HG03457 (cell line): ENCODE measurements around the gene TP53BP1.
"Not testable (repeated sequence)": the region's sequence is repeated elsewhere in the genome, so short reads cannot be mapped to it uniquely, and the experiment has no call there.

ENCODE experiments used
- ATAC-seq: cut with Tn5 transposase; IDR thresholded peaks from one replicate; pipeline ENCODE4 v1.9.1; 2021; ENCODE audit warnings: moderate number of reproducible peaks; ENCODE audit not compliant: unreplicated experiment

TP53BP1 gene

DNA sequence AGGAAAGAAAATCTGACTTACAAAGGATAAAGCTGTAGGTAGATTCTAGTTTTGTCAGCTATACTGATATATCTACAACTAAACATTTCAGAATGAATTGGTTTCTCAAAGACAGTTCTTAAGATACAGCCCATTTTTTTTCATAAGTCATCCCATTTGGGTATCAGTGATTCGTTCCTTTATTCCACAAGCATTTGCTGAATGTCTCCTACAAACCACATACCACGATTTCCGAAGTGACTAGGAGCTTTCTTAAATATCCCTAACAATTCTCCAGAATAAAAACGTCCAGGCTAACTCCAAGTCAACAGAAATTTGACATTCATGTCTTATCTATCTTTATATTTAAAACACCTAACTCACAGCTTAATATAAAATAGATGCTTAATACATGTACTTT, 59.8 kb downstream of the TP53BP1 start:
- no peak for ATAC-seq

DNA sequence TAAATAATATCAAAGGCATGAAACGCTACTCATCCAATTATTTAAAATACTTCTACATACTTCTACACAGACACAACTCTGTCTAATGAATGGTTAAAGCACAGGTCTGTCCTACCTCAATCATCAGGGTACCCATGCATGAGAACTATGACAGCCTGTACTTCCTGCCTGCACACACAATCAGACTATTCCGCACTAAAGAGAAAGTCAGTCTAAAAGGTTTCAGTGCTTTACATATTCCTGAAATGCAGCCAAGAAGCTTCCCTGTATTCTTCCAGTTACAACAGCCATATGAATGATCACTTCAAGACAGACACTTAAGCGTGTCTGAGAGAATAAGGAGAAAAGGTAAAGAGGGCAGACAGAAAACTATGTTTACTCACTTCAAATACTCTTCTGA, 63.3 kb downstream of the TP53BP1 start:
- no peak for ATAC-seq

DNA sequence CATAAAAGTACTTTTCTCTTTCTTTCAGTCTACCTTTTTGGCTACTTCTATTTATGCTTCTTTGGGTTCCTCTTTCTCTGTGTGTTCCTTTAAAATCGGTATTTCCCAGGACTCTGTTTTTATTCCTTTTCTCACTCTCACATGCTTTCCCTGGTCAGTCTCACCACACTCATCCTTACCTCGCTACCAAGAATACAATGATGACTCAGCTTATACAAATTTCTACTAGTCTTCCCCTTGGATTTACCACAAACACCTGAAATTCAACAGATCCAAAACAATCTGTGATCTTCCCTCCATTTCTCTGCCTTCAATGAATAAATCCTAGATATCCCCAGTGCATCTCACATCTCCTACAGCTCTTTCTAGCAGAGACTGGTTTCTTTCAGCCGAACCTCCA, 69.2 kb downstream of the TP53BP1 start:
- no peak for ATAC-seq

DNA sequence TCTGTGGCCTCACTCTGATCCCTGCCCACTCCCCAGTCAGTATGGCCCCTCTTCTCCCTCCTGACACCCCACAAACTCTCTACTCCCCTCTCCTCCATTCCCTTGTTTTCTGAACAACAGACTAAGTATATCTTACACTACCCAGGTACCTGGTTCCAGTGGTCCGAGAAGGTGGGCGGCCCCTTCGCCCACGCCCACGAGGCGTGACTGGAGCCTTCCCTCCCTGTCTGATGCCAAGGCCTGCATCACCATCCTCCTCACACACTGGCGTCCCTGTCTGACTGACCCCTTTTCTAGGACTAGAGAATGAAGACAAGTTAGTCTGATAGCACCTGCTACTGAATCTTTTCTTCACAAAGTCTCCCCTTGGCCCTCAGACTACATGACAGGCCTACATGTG, 72.1 kb downstream of the TP53BP1 start:
- no peak for ATAC-seq

DNA sequence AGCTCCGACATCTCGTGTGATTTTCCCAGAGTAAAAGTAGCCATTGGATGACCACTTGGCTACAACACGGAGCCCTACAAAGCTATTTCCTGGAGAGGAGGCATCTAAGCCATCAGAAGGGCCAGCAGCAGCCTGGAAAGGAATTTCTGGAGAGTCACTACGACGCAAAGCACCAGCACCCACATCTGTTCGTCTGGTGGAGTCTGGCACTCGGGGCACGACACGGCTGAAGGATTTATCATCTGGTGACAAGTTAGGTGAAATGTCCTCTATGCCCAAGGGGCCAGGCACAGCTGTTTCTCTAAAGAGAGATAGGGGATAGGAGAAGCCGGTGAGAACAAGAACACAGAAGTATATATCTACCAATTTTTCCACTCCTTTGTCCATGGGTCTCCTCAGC, 72.5 kb downstream of the TP53BP1 start:
- no peak for ATAC-seq

DNA sequence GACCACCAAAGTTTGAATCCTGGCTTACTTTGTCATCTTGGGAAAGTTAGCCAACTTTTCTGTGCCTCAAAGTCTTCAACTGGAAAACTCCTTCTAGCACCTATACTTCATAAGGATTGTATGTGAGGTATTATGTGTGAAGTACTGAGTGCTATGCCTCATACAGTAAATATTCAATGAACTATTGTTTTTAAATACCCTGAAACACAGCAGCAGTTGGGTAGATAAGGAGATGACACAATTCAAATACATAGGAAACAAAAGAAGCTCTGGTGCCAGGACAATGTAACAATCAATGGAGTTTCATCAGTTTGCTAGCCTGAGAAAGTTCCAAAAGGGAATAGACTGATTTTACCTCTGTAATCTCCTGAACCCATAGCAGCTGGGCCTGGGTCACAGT, 78.8 kb downstream of the TP53BP1 start:
- ATAC-seq, result no peak

DNA sequence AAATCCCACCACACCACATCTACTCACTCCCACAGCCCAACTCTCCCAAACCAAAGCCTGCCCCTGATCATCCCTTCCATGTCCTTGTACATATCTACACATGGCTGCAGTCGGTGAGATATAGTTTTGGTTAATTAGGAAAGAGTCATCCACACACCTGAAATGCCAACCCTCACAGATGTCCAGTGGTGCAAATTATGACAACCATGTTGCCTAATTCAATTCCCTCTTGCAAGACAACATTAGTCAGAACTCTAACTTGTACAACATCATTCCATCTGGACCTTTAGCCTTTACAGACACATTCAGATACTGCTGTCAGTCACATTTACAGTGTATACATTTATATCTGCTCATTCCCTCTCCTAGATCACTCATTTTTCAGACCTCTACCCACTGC, 80.9 kb downstream of the TP53BP1 start:
- ATAC-seq, result no peak

DNA sequence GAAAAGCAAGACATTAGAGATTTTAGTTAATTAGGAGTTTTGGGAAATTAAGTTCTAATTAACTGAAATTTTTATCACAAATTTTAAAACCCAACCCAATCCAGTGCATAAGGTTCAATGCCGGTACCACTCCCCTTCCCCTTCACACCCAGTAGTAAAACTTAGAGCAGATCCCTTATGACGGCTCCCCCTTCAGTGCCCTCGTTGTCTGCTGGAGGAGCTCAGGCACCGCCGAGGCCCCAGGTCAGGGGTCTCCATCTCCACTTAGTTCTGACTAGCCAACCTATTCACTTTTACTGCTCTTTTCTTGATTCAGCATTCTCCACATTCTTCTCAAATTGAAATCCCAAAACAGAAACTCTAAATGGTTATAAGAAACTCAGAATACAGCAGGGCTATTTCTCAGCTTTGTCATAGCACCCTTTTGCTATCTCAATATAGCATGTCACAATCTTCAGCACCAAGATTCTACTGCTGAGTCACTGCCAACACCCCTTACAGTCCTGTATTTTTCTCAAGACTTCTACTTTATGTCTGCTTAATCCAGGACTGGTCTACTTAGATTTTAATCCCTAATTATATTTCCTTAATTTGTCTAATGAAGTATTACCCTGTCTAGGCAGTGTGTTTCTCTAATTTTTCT, 82.3 kb downstream of the TP53BP1 start:
- ATAC-seq, result no peak

DNA sequence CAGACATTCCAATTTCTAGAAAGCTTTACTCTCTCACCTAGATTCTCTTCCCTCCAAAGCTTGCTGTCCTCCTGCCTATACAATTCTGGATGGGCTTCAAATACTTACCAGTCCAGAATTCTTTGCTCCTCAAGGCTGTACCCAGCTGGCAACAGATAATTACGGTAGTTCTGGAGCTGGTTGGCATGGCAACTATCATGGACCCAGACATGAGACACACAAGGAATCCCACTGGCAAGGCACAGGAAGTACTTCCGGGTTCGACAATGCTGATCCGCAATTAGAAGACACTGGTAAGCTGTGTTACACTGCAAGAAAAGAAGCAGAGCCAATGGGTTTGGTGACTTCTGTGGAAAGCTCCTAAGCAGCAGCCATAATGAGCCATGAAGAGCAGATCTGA, 84.2 kb downstream of the TP53BP1 start:
- no peak for ATAC-seq

DNA sequence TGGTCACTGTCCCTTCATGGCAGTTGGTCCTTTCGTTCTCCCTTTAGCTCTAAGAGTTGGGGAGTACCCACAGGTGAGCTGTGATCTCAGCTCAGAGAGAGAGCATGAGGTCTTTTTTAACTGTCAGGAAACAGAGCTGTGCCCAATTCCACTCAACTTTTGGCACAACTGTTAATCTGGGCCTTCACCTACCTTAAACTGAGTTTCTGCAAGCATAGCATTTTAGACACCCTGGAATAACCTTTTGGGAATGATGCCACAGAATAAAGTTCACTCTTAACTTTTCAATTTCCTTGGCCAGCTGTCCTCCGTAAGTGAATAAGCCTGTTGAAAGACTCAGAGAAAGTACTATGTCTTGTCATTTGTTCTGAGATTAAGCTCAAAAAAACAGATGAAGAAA, 86.1 kb downstream of the TP53BP1 start:
- no peak for ATAC-seq

DNA sequence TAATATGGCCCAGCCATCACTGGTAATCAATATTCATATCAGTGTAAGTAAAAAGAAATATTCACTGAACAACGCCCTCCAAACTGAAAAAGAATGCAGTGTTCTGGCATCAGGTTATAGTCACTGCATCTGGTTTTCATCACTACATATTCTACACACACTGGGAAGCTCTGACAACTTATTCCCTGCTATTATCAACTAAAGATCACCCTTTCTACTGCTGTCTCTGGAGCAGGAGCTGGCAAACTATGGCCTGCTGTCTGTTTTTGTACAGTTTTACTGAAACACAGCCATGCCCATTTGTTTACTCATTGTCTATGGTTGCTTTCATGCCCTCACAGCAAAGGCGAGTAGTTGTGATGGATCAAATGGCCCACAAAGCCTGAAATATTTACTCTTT, 86.8 kb downstream of the TP53BP1 start:
- ATAC-seq, result no peak

DNA sequence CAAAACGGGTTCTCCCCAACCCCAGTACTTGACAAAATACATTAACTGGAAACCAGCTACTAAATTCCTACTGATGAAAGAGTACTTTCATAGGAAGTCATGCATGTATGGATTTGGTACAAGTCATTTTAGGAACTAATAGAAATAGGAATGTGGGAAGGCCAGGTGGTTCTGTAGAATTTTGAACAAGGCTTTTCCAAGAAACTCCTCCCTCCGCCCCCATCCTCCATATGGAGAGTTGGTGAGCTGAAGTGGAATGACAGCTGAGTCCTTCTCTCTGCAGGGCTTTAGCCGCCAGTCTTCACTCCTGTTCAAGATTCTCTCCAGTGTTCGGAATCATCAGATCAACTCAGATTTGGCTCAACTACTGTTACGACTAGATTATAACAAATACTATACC, 88.8 kb downstream of the TP53BP1 start:
- ATAC-seq, result no peak

DNA sequence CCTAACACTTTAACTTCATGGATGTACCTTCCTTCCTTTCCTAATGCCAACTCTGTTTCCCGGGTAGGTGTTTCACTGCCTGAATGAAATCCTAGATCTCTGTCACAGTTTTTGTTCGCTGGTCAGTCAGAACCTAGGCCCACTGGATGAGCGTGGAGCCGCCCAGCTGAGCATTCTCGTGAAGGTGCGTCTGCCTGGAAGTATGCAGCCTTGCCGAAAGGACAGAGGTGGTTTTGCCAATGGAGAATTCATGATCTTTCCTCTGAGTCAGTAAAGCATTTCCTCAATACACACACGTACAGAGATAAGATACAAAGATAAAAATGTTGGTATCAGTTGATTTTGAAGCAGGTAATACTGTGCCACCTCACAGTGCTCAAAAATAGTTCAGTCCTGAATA, 89.3 kb downstream of the TP53BP1 start:
- ATAC-seq, result no peak

DNA sequence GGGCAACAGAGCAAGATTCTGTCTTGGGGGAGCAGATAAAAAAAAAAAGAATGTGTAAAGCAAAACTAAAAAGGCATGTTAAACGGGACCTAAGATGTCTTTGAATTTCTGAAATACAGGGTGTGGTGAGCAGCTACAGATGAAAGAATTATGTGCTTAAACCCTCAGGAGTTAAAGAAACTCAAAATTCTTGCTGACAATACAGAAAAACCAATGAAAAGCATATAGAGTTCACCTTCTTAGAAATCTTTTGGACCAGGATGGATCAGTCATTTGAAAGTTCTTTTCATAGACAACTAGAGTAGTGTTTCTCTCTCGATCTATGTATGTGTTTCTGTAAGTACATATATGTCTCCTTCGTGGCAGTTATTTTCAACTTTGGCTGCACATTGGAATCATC, 90.7 kb downstream of the TP53BP1 start:
- ATAC-seq, result no peak

DNA sequence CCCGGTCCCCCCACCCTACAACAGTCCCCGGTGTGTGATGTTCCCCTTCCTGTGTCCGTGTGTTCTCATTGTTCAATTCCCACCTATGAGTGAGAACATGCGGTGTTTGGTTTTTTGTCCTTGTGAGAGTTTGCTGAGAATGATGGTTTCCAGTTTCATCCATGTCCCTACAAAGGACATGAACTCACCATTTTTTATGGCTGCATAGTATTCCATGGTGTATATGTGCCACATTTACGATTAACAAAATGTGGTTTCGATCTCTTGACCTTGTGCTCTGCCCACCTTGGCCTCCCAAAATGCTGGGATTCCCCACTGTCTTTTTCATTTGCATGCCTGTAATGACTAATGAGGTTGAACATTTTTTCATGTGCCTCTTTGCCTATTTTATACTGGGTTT, 99.4 kb downstream of the TP53BP1 start:
- ATAC-seq, result not testable (repeated sequence)

DNA sequence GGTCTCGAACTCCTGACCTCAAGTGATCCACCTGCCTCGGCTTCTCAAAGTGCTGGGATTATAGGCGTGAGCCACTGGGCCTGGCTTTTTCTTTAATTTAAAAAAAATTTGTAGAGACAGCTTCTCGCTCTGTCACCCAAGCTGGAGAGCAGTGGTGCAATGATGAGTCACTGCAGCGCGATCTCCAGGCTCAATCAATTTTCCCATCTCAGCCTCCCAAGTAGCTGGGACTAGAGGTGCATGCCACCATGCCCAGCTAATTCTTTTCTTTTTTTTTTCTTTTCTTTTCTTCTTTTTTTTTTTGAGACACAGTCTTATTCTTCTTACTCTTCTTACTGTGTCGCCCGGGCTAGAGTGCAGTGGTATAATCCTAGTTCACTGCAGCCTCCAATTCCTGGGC, 102.2 kb downstream of the TP53BP1 start:
- no peak for ATAC-seq

DNA sequence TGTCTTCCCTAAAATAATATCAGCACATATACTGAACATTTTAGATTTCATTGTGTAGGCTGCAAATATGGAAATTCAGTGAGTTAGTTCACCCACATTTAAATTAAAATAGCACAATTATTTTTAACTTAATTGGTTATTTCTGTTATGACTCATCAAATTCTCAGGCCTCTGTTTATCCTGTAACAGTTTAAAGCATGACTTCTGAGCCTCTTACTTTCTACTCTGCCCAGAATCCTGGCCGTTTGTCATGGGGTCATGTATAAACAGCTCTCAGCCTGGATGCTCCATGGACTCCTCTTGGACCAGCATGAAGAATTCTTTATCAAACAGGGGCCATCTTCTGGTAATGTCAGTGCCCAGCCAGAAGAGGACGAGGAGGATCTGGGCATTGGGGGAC, 109.9 kb downstream of the TP53BP1 start:
- ATAC-seq, result no peak

DNA sequence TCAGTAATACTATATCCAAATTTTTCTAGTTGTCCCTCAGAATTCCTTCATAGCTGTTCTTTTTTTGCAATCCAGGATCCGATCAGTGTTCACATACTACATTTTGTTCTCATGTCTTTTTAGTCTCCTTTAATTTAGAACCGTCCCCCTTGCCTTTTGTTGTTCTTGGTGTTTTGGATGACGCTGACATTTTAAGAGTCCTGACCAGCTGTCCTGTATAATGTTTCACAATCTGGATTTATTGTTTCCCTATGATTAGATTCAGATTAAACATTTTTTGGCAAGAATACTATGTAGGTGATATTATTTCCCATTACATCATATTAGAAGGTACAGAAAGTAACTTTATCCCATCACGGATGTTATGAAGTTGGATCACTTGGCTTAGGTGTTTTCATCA, 110.6 kb downstream of the TP53BP1 start:
- no peak for ATAC-seq

DNA sequence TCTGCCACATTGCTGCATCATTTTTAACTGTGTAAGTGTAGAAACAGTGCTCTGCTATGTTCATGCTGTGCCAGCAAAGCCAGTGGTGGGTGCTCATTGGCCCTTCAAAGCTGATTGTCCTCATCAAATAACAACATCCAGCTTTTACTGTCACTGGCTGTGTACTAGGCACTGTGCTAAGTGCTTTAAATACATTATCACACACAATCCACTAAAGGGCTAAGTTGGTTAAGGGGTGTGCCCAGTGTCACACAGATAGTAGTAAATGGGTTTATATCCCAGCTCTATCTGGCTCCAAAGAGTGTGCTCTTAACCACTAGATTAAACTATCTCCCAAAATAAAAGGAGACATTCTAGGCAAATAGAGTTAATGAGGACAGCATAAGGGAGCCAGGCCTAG, 114.4 kb downstream of the TP53BP1 start:
- no peak for ATAC-seq

DNA sequence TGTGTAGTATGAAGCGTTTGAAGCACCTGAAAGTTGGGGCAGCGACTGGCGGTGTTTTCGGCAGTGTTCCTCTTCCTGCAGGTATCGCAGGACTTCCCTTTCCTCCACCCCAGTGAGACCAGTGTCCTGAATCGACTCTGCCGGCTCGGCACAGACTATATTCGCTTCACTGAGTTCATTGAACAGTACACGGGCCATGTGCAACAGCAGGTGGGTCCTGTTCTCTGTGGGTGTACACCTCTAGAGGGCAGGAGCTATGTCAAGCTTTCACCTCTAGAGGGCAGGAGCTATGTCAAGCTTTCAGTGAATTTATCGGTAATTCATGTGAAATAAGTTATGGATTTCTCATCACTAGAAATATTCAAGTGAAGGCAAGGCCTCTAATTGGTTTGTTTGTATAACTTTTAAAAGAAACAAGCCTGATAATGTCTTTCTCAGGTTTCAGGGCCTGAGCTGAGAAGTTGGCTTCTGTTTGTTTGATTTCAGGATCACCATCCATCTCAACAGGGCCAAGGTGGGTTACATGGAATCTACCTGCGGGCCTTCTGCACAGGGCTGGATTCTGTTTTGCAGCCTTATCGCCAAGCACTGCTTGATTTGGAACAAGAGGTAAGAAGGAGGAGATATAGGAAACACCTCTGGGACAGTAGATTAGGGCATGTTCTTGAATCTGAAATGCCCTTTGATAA, 116.8 kb downstream of the TP53BP1 start:
- no peak for ATAC-seq

DNA sequence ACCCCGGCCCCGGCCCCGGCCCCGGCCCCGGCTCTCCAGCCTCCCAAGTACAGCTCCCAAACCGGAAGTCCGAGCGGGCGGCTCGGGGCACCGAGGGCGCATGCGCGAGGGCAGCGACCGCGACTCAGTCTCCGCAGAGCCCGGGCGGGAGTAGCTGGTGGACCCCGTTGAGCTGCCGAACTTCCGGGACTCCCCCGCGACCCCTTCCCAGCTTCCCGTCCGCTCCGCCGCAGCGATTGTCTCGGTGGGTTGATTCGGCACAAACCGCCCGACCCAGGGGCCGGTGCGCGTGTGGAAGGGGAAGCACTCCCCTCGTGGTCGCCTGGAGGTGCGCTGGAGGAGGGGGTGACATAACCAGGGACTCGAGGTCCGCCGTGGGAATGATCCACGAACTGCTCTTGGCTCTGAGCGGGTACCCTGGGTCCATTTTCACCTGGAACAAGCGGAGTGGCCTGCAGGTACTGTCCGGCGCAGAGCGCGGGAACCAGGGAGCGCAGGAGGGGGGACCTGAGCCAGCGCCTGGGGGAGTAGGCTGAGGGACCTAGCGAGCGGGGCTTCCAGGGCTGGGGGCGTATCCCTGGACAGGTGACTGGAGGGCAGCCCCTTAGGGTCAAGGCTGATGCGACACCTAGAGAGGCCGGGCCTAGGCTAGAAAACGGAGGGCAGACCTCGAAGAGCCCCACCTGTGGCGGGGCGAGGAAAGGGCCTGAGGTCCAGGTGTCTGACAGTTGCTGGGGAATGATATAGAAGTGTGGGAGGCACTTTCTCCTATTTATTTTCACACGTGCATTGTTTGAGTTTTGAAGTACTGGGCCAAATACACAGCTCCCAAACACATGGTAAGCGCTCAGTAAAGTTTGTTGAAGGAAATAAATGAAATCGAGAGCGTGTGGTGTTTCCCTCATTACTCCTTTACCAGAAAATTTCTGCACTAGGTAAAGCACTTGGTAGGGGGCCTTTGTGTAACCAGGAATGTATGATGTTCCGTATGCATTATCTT, 121.7 kb downstream of the TP53BP1 start, which contains the start of the genes TUBGCP4 and ZSCAN29:
TSS of gene TUBGCP4 (plus strand) at position 127 of the 1,000 bp plus-strand sequence. CDS start at position 381, 254 bp downstream.
TSS of gene ZSCAN29 (minus strand) at position 69 of the 1,000 bp plus-strand sequence. CDS start 1,130 bp downstream, outside the sequence.
- peak; percentile 49 for ATAC-seq
